Stomach (tissue), 4 donors: ENCODE data around the gene CHADL.

Source experiments
- POLR2A ChIP-seq, 4 donors: fragments of 450-650 bp; IDR thresholded peaks; one replicate each; pipeline ENCODE4 v1.6.1; 2016; ENCODE audit warnings: antibody characterized with exemption in 4 of 4, control low read depth in 2 of 4, mild to moderate bottlenecking in 1 of 4, moderate library complexity in 1 of 4
- TF ChIP-seq, protein P1 (sequence below), 7 experiments: fragments of 450-650 bp in 4 of 7; fragments of 200-600 bp in 3 of 7; sonication (generic) in 3 of 7; IDR thresholded peaks; one replicate each; pipeline ENCODE4 v1.5.1; 2016 to 2019; ENCODE audit warnings: antibody characterized with exemption in 7 of 7, control low read depth in 2 of 7, mild to moderate bottlenecking in 1 of 7

DNA sequence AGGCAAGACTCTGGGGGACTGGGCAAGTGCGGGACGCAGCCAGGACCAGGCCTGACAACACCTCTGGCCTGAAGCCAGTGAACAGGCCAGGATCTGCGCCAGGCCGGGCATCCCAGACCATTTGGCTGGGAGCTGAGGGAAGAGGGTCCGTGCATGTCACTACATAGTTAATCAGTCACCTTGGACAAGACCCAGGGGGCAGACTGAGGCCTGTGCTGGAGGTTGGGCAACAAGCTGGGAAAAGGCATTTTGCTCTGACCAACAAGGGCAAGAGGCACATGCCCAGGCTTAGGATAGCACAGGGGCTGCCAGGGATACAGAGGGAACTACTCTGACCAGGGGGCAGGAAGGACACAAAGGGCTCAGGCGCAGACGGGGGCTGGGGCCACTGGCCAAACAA, 7.0 kb upstream of the CHADL start:
- TF ChIP-seq, protein P1, sequence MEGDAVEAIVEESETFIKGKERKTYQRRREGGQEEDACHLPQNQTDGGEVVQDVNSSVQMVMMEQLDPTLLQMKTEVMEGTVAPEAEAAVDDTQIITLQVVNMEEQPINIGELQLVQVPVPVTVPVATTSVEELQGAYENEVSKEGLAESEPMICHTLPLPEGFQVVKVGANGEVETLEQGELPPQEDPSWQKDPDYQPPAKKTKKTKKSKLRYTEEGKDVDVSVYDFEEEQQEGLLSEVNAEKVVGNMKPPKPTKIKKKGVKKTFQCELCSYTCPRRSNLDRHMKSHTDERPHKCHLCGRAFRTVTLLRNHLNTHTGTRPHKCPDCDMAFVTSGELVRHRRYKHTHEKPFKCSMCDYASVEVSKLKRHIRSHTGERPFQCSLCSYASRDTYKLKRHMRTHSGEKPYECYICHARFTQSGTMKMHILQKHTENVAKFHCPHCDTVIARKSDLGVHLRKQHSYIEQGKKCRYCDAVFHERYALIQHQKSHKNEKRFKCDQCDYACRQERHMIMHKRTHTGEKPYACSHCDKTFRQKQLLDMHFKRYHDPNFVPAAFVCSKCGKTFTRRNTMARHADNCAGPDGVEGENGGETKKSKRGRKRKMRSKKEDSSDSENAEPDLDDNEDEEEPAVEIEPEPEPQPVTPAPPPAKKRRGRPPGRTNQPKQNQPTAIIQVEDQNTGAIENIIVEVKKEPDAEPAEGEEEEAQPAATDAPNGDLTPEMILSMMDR (IDR thresholded peaks at IDR 0.05), result no peak
- no peak for TF ChIP-seq POLR2A (IDR thresholded peaks at IDR 0.05)
